Retinal pigment epithelial cell (primary cell): ENCODE measurements around the gene IDH3B.

Experiments used
- DNase-seq: peaks from one replicate; pipeline ENCODE4 v3.0.0-alpha.2; 2010; ENCODE audit warnings: low read depth
- H3K4me3 ChIP-seq: 2 replicates; pipeline ENCODE4 v1.5.1; 2011; ENCODE audit warnings: mild to moderate bottlenecking, low read length, control low read depth, moderate library complexity
- TF ChIP-seq, protein P1 (sequence below): conservative IDR thresholded peaks from 2 replicates; pipeline ENCODE4 v1.5.1; 2011; ENCODE audit warnings: low read depth, low read length, control low read depth, inconsistent platforms

IDH3B gene

DNA sequence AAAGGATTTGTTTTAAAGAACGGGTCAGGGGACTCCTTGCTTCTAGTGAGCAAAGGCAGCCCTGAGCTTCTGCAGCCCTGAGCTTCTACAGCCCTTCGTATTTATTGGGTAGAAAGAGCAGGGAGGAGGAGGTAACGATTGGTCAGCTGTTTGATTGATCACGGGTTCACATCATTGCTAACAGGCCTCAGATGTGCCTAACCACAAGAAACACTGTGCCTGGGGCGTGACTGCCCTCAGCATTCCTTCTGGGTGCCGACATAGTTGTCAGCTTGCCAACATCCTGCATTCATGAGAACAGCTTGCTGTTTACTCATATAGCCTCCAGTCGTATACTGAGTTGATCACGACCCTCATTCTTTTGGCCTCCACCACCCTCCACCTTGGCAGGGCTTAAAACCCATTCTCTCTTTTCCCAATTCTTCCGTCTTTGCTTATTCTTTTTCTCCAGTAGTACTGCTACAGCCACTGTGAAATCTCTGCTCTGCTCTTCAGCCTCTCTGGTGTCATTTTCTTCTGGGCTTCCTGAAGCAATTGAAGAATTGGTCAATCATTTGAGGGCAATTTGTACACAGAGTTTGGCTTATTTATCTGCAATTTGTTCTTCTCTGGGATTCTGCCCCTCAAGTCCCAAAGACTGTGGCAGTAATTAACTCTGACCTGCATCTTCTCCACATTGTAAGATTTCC is 37.0 kb downstream of the IDH3B start:
- DNase-seq = peak; percentile 75
- TF ChIP-seq, protein P1, sequence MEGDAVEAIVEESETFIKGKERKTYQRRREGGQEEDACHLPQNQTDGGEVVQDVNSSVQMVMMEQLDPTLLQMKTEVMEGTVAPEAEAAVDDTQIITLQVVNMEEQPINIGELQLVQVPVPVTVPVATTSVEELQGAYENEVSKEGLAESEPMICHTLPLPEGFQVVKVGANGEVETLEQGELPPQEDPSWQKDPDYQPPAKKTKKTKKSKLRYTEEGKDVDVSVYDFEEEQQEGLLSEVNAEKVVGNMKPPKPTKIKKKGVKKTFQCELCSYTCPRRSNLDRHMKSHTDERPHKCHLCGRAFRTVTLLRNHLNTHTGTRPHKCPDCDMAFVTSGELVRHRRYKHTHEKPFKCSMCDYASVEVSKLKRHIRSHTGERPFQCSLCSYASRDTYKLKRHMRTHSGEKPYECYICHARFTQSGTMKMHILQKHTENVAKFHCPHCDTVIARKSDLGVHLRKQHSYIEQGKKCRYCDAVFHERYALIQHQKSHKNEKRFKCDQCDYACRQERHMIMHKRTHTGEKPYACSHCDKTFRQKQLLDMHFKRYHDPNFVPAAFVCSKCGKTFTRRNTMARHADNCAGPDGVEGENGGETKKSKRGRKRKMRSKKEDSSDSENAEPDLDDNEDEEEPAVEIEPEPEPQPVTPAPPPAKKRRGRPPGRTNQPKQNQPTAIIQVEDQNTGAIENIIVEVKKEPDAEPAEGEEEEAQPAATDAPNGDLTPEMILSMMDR = no peak
- H3K4me3 ChIP-seq = no peak overlapping the region

DNA sequence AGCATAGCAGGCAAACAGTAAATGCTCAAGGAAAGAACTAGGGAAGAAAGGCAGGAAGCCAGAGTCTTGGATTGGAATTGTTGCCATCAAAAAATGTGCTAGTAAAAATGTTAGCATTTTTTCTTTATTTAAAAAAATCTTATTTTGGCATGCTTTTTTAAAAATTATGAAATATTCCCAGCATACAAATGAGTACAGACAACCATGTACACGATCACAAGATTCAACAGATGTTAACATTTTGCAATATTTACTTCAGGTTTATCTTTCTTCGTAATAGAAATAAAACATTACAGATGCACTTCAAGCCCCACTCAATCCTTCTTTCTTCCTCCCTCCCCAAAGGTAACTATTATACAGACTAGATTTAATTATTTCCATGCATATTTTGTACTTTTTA is 39.0 kb downstream of the IDH3B start:
- TF ChIP-seq, protein P1 = no peak
- H3K4me3 ChIP-seq = no peak overlapping the region
- DNase-seq = no peak

DNA sequence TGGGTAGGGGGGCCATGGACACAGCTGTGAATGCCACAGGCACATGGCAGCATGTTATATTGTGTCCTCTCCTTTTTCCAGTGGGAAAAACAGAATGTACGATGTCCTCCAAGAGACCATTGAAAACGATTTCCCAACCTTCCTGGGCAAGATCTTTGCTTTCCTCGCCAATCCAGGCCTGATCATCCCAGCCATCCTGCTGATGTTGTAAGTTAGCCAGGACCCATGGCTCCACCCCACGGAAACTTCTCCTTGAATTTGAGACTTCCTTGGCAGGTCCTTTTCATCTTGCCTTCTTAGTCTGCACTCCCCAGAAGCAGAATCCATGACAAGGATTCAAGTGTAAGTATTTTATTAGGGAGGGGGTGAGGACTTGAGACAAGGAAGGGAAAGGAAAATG is 39.8 kb downstream of the IDH3B start:
- H3K4me3 ChIP-seq = no peak overlapping the region
- TF ChIP-seq, protein P1 = no peak
- DNase-seq = no peak

DNA sequence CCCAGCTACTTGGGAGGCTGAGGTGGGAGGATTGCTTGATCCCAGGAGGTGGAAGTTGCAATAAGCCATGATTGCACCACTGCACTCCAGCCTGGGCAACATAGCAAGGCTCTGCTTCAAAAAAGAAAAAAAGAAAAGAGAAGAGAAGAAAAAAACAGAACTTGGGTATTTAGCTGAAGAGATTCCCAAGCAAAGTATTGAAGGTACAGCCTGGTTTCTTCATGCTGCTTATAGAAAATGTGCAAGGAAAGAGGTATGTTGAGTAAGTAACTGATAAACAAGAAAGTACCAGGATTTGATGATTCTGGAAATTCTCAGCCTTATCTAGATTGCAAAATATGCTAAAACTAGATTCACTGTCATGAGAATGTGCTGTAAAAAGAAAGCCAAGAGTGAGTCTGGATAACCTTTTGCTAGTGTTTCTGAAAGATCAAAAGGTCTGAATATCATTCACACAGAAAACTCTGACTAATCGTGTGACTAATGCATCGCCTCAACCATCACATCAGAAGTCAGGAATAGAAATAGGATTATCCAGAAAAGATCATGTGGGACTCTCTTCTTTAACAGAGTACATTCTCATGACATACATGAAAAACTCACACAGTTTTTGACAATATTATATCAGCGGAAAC is 43.9 kb downstream of the IDH3B start:
- no peak overlapping the region for H3K4me3 ChIP-seq

DNA sequence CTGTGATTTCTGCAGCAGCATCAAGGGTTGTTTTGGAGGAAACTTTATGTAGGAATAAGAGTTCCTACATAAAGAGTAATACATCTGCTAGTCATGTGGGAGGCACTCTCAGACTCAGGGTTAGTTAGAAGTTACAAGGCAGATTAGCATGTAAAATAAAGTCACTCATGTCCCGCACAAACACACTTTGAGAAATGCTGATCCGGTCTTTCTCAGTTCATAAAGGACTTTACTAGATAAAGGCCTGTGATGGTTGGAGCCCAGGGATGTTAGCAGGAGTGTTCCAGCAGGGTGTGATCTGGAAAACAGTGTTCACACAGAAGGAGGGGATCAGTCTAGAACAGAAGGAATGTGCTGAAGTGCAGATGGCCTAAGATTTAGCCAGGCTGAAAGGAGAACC is 44.7 kb downstream of the IDH3B start:
- TF ChIP-seq, protein P1 = no peak
- no peak for DNase-seq
- H3K4me3 ChIP-seq = no peak overlapping the region

More for the DNA sequence above, 43.9 kb downstream of the IDH3B start:
- TF ChIP-seq, protein P1 = no peak
- peak; percentile 53 for DNase-seq

DNA sequence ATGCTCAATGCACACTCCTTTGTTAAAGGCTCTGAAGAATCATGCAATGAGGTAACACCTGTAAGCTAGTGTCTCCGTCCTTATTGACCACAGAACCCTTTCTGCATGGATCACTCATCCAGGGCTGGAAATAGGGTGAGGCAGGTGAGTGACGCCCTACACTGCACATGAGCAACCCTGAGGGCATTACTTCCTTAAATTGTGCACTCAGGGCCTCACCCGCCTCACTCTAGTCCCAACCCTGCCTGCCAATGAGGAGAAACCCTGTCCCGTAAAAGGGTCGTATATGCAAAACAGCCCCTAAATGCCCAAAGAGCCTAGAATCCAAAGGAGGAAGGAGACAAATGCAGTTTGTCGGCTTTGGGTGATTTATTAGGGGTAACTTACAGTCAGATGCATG is 45.2 kb downstream of the IDH3B start:
- no peak overlapping the region for H3K4me3 ChIP-seq
- TF ChIP-seq, protein P1 = no peak
- no peak for DNase-seq
